GM18873 (cell line): ENCODE data around the gene SMAD7.

Experiments used
- ATAC-seq: cut with Tn5 transposase; IDR thresholded peaks from one replicate; pipeline ENCODE4 v1.9.1; 2021; ENCODE audit warnings: mild to moderate bottlenecking, moderate library complexity, moderate number of reproducible peaks; ENCODE audit not compliant: unreplicated experiment, low FRiP score

The SMAD7 gene

DNA sequence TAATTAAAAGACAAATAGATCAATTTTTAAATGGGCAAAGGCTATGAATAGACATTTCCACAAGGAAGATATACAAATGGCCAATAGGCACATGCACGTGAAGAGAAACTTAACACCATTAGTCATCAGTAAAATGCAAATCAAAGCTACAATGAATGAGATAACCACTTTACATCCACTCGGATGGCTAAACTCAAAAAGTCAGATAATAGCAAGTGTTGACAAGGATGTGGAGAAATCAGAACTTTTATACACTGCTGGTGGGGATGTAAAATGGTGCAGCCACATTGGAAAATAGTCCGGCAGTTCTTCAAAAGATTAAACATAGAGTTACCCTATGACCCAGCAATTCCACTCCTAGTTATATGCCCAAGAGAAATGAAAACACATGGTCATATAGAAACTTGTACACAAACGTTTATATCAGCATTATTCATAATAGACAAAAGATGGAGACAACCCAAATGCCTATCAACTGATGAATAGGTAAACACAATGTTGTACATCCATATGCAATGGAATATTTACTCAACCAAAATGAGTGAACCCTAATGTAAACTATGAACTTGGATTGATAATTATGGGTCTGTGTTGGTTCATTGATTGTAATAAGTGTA, 51.1 kb downstream of the SMAD7 start:
- no peak for ATAC-seq

DNA sequence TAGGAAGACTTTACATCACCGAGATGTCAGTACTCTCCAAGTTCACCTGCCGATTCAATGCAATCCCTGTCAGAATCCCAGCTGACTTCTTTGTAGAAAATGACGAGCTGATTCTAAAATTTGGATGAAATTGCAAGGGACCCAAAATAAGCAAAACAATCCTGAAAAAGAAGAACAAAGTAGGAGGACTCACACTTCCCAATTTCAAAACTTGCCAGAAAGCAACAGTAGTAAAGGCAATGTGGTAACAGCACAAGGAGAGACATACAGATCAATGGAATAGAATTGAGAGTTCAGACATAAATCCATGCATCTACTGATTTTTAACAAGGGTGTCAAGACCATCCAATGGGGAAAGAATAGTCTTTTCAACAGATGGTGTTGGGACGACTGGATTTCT, 52.2 kb downstream of the SMAD7 start:
- no peak for ATAC-seq

DNA sequence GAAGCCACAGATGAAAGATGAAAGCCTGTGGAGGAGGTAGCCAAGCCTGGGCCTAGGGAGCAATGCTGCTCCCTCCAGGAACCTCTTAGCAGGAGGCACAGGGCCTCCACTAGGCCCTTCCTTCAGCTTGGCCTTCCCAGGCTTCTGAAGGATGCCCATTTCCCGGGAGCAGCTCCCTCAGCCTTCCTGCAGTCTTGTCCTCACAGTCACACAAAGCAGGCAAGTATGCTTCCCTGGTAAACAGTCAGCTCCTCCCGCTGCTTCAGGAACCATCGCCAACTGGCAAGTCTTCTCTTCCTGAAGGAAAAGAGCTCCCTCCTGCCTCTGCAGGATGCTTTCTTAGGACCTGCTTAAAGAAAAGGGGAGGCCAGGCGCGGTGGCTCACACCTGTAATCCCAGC, 53.2 kb downstream of the SMAD7 start:
- ATAC-seq: no peak

DNA sequence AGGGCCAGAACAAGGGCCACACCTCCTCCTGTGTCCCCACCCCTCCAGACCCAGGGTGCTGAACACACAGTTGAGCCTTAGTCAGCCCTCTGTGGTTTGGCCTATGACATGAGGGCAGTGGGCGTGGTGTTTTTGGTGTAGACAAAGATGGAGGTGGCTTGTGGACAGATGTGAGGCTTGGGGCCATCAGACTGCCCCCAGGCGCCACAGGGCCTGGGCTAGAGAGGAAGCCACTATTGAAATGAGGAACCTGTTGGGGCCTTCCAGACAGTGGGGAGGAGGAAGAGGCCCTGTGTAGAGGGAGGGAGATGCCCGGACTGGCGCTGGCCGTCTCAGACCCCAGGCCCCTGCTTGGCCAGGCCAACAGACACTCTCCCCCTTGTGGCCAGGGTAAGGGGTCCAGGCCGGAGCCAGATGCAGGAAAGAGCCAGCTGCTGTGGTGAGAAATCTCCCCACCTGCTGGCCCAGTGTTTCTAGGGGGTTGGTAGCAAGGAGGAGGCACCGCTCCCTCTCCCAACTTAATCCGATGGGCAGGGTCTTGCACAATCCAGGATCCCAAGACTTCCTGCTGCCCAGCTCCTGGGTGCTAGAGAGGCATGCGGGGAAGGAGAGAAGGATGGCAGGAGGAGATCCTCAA, 53.8 kb downstream of the SMAD7 start:
- ATAC-seq: no peak

DNA sequence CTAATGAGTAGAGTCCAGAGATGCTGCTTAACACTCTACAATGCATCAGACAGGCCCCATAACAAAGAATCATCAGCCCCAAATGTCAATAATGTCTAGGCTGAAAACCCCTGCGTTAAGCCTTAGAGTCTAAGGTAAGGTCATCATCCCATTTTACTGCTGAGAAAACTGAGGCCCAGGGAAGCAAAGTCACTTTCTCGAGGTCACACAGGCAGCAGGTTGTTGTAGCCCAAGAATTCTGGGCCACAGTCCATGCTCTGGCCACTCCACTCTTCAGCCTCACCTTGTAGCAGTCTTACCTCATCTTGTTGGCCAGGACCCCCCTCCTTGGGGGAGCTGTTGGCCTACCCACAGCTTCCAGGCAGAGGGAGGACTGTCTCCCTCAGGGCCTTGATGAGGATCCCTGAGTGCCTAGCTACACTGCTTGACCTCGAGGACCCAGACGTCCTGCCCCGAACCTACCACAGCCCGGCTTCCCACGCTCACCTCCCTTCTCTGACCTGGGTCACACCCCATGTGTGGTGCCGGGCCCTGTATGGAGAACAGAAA, 54.4 kb downstream of the SMAD7 start:
- no peak for ATAC-seq

DNA sequence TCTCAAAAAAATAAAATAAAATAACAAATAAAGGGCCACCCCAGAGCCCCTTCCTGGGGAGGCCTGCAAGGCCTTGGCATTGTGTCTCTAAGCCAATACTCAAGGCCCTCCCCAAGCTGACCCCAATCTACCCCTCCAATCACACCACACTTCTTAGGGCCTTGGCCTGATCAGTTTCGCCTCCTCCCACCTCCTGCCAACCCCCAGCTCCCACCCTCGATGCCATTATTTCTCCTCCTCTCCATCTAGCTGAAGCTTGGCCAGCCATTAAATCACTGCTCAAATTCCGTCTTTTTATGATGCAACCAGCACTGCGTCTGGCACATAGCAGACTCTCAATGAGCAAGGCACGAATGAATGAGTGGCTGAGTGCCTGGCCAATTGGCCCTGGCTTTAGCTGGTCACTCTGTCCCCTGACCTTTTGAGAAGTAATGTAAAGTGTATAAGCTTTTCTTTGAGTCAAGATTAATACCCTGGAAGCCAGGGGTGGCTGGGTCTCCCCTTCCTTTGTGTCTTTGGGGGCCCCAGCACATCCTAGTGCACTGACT, 55.9 kb downstream of the SMAD7 start:
- no peak for ATAC-seq

DNA sequence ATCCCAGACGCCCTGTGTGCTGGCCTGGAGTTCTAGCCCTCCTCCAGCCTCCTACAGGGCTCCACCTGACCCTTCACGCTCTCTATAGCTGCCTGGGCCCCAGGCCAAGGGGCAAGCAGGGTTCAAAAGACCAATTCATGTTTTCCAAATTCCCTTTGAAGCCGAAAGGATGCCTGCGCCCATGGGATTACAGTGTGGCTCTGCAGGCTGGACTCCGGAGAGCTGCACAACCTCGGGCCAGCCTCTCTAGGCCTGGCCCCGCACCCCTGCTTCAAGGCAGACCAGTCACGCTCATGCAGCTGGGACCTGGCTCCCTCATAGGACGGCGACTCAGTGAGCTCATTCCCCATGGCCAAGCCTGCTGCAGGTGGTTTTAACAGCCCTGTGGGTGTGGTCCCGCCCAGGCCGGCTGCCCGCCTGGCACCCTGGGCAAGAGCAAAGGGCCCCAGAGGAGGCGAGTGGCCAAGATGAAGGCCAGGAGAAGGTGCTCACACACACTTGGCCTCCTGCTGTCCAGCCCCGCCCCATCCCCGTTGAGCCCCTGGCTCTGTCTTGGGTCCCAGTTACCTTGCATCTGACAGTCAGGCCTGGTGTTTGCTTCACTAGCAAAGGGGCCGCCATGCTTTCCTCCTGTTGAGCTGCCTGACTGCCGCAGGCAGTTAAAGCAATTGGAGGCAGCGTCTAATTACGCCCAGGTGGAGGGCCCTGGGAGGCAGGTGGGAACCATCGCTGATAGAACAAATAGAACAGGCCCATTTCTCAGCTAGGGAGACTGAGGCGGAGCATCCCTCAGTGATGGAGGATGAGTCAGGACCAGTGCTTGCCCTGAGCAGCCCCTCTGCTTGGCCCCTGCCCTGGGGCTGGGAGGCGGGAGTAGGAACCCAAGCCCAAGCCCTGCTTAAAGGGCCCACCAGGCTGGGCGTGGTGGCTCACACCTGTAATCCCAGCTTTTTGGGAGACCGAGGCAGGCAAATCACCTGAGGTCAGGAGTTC, 56.9 kb downstream of the SMAD7 start:
- ATAC-seq: no peak

DNA sequence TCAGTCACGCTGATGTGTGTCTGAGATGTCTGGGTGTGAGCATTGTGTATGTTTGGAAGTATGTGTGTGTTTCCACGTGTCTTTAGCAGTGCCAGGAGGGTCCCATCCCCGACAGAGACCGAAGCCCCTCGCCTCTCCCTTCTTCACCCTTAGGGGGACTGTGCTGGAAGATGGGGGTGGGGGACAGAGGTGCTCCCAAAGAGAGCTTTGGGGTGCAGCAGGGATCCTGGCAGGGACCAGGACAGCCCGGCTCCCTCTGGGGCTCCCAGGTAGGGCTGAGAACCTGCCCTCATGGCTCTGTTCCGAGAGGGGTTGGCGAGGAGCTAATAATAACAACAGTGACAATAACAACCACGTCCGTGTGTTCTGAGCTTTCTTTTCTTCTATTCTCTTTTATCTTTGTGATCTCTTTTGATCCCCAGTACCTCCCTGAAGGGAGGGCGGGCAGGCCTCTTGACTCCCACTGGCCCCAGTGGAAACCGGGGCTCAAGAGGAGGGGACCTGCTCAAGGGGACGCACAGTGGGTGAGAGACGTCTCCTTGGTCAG, 57.6 kb downstream of the SMAD7 start:
- no peak for ATAC-seq

DNA sequence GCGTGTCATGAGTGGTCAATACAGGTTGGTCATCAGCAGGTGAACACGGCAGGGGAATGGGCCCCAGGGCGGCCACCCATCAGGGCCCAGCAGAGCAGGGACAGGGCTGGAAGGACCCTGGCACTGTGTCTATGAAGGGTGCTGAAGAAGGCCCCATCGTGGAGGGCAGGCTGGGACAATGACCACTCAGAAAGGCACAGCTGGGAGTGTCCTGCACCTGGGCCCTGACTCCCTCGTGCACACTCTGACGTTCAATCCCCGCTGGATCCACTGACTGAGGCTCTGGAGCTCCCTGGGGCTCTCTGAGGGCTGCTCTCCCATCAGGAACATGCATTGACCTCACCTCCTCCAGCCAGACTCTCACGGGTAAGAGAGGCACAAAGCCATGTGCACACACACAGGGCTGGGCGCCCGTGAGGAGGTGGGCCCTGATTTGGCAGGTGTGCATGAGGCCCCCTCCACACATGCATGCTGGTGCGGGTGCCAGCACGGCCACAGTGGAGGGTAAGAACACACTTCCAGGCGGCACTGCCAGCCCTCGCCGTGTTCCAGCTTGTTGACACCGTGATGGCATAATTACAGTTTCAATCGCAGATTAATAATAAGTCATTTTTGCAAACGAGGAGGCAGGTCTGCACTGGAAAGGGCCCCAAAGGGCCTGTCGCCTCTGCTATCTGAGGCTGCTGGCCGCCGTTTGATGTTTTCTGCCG, 58.5 kb downstream of the SMAD7 start:
- ATAC-seq: no peak

DNA sequence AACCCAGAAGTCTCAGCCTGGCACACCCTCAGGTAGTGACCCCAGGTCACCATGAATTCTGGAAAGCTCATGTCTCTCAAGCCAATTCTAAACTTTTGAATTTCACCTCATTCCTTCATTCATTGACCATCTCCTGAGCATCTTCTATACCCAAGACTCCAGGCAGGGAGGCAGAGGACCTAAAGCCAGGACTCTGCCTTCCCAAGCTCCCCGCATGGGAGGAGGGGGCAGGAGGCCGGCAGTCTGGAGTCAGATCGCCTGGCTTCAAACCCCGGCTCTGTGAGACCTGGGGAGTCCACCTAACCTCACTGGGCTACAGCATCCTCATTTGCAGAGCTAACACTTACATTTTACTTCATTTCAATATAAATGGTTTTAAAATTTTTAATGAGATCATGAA, 59.0 kb downstream of the SMAD7 start:
- no peak for ATAC-seq

DNA sequence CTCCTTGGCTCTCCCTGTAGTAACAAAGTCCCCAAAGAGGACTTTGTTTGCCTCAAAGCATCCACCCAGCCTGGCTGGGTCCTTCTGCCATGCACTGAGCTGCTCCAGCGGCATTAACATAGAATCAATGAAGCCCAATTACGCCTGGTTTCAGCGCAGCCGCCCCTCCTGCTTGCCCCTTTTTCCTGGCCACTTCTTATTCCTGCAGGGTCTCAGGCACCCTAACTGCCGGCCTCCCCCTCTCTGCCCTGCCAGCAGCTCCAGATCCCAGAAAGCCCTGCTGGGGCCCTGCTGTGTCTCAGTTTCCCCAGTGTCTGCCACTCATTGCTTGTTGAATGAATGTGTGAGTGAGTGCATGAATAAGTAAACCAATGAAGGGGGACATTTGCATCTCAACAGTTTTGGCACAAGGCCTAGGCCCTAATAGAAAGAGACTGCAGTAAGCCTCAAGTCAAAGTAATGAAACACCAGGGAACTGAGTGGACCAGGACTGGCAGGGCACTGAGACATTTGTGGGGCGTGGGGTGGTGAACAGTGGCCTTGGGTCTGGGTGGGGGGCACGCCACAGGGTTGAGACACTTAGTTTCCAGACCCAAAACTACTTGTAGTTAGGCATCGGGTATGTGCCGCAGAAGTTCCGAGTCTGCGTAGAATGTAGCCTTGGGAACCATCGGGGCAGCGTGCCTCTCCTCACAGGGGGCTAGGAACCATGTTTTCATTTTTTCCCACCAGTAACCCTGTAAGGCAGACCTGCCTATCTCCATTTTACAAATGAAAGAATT, 60.6 kb downstream of the SMAD7 start:
- ATAC-seq: no peak

DNA sequence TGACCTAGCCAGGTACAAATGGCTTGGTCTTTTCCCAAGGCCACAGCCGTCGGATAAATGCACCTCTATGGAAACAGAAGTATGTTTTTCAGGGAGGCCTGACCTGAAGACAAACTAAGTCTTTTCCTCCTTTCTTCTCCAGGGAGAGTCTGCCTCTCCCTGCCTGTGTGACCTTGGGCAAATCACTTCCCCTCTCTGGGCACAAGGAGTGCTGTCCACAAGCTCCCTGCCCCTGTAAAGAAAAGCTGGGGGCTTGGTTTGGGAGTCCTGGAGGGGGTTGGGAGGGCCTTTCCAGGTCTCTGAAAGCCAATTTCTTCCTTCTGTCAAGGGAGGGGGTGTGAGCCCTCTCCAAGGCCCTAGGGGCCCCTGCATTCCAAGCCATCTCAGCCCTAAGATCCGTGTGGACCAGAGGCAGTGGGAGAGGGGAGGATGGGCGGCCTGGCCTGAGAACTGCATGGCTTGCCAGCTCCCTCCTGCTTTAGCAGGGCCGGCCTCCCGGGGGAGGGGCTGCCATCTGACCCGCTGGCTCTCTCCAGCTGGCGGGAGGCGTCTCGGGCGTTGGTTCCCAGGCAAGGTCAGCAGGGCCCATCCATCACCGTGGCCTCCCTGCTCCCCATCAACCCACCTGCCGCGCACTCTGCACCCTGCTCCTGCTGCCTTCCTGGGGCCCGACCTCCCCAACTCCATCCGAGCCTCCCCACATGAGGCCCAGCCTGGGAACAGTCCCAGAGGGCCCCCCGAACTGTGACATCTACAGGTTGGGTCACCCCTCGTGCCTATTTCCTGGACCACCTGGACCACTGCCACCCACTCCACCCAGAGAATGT, 61.4 kb downstream of the SMAD7 start:
- no peak for ATAC-seq

DNA sequence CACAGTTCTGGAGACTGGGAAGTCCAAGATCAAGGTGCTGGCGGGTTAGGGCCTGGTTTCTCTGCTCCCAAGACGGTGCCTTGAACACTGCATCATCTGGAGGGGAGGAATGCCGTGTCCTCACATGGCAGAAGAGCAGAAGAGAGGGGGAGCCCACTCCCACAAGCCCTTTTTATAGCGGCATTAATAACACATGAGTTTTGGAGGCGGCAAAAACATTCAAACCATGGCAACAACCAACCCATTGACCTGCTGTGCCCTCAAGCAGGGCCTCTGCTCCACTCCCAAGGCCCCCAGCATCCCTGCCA, 62.0 kb downstream of the SMAD7 start:
- ATAC-seq: no peak

DNA sequence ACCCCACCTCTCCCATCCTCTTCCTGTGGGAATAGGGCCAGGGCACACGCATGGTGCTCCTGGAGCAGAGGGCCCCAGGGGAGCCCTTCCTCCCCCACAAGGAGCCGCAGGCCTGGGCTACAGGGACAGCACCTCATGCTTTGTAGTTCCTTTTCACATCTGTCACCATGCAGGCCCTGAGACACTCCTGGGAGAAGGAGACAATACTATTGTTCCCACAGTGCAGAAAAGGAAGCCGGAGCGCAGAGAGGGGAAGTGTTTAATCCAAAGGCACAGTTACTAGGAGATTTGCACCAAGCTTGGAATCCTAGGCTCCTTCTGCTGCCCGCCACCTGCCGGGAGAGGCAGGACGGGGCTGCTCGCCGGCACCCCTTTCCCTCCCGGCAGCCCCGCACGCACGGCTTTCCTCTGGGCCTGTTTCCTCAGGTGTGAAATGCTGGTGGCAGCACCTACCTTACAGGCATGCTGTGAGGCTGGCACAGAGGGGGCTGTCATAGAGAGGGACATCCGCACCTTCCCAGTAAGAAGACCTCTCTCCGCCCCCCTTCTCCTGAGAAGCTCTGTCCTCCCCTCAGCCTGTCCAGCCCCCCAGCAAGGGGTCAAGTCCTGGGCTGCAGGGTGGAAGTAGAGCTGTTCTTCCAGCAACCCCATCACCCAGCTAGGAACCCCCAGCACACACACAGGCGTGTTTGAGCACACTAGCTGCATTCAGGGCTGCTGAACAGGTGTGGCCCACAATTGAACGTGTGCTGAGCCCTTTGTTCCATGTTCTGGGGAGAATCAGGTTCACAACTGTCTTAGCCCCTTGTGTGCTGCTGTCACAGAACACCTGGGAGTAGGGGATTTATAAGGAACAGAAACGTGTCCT, 62.6 kb downstream of the SMAD7 start:
- ATAC-seq: no peak

DNA sequence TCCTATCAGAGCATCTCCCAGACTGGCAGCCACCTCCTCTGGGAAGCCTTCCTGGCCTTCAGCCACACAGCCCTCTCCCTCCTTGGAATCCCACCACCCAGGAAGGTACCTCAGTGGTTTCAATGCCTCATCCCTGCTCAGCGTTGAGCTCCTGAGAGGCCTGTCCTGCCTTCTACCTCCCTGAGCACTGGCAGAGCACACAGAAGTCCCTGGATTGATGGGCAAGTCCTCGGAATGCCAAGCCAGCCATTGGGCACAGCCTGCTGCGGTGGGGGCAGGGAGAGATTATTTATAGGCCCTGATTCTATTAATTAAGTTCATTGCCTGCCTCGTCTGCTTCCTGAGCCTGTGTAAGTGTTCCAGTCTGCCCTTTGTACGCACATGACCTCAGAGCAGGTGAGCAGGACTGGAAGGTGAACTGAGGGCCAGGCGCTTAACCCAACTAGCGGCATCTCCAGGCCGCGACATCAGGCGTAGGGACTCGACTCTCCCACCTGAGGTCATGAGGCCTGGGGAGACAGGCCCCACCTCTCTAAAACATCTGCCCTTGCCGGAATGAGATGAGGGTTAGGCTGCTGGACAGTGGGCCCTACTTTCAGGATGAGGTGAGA, 63.4 kb downstream of the SMAD7 start:
- ATAC-seq: no peak

DNA sequence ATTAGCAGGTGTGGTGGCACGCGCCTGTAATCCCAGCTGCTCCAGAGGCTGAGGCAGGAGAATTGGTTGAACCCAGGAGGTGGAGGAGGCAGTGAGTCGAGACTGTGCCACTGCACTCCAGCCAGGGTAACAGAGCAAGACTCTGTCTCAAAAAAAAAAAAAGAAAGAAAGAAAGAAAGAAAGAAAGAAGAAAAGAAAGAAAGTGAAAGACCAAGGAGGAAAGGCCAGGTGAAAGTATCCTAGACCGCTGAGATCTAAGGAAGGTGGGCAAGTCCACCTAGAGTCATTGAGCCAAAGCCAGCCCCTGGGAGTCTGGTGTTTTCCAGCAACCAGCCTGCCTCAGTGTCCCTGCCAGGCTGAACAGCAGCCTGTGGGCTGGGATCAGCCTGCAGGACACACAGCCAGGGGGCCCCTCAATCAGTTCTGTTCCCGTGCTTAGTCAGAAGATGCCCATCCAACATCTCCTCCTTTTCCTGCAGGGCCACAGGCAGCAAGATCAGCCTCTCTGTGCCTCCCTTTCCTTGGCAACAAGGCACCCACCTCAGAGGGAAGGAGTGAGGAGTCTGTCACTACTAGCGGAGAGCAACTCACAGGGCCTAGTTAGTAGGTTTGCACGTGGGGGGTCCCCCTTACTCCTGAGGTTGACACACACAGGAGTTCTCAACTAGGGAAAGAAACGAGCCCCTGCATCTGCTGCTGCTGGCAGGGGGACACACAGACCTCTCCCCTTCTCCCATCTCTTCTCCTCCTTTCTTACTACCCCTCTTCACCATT, 64.1 kb downstream of the SMAD7 start:
- ATAC-seq: no peak
